HepG2 (cell line): ENCODE results near the gene CHTF8. TPM values are rescaled to one million over a fixed set of nuclear protein-coding genes. Genes with fewer than 3 reads are reported as not detected.
A peak's percentile ranks its signal among the peaks of the same experiment; 100 is the strongest.

ENCODE experiments used
- ATF7-NPFF ChIP-seq: sonication (generic); formaldehyde crosslinking; IDR thresholded peaks from 2 replicates; pipeline ENCODE4 v1.8.1; 2023; ENCODE audit warnings: mild to moderate bottlenecking, low read depth, missing genetic modification reagents, moderate library complexity
- ATRX ChIP-seq: sonication (generic); formaldehyde crosslinking; IDR thresholded peaks from 2 replicates; pipeline ENCODE4 v1.4.0; 2020; ENCODE audit warnings: missing genetic modification reagents, borderline replicate concordance
- BRCA1 ChIP-seq: sonication (generic); formaldehyde crosslinking; IDR thresholded peaks from 2 replicates; pipeline ENCODE4 v1.4.0; 2020; ENCODE audit warnings: missing genetic modification reagents
- EED ChIP-seq: sonication (generic); formaldehyde crosslinking; IDR thresholded peaks from 2 replicates; pipeline ENCODE4 v1.5.0; 2020; ENCODE audit warnings: mild to moderate bottlenecking, missing genetic modification reagents
- EP300 ChIP-seq, 3 experiments: sonication (generic) in 1 of 3; formaldehyde crosslinking in 1 of 3; IDR thresholded peaks; 2 replicates each; pipeline versions ENCODE4 v1.5.1 to v1.6.1; 2011 to 2020; ENCODE audit warnings: low read depth in 2 of 3, low read length in 2 of 3, borderline replicate concordance in 1 of 3, improper control_type of control experiment in 1 of 3, mild to moderate bottlenecking in 1 of 3, missing genetic modification reagents in 1 of 3, moderate library complexity in 1 of 3
- FOSL2 ChIP-seq: sonication (generic); formaldehyde crosslinking; IDR thresholded peaks from 2 replicates; pipeline ENCODE4 v1.4.0; 2020; ENCODE audit warnings: missing genetic modification reagents
- GATA4 ChIP-seq: sonication (generic); IDR thresholded peaks from 2 replicates; pipeline ENCODE4 v1.6.1; 2016; ENCODE audit warnings: antibody characterized with exemption, low read depth, borderline replicate concordance
- KLF13 ChIP-seq: sonication (generic); formaldehyde crosslinking; IDR thresholded peaks from 2 replicates; pipeline ENCODE4 v1.4.0; 2020; ENCODE audit warnings: mild to moderate bottlenecking, missing genetic modification reagents
- MED1 ChIP-seq: sonication (generic); formaldehyde crosslinking; IDR thresholded peaks from 2 replicates; pipeline ENCODE4 v1.4.0; 2020; ENCODE audit warnings: missing genetic modification reagents
- MLX ChIP-seq: IDR thresholded peaks from 2 replicates; pipeline ENCODE4 v1.6.1; 2016
- MXD1 ChIP-seq: sonication (generic); formaldehyde crosslinking; IDR thresholded peaks from 2 replicates; pipeline ENCODE4 v1.4.0; 2020; ENCODE audit warnings: mild to moderate bottlenecking, missing genetic modification reagents
- NFE2L1 ChIP-seq: sonication (generic); formaldehyde crosslinking; IDR thresholded peaks from 2 replicates; pipeline ENCODE4 v1.4.0; 2020; ENCODE audit warnings: missing genetic modification reagents, mild to moderate bottlenecking, borderline replicate concordance
- PHB2 ChIP-seq: fragments of 450-650 bp; IDR thresholded peaks from 2 replicates; pipeline ENCODE4 v1.6.1; 2018; ENCODE audit not compliant: partially characterized antibody
- POLR2A ChIP-seq, 2 experiments: IDR thresholded peaks; 2 replicates each; pipeline ENCODE4 v1.6.1; 2011; ENCODE audit warnings: low read depth in 2 of 2, low read length in 2 of 2, mild to moderate bottlenecking in 1 of 2, moderate library complexity in 1 of 2; ENCODE audit not compliant: insufficient read depth in 1 of 2
- RELA ChIP-seq: sonication (generic); formaldehyde crosslinking; IDR thresholded peaks from 2 replicates; pipeline ENCODE4 v1.4.0; 2020; ENCODE audit warnings: missing genetic modification reagents
- RXRA ChIP-seq: sonication (generic); formaldehyde crosslinking; IDR thresholded peaks from 2 replicates; pipeline ENCODE4 v1.5.1; 2020; ENCODE audit warnings: missing genetic modification reagents
- SMAD1 ChIP-seq: sonication (generic); formaldehyde crosslinking; IDR thresholded peaks from 2 replicates; pipeline ENCODE4 v1.4.0; 2020; ENCODE audit warnings: missing genetic modification reagents, low read depth, mild to moderate bottlenecking, borderline replicate concordance
- ZBTB38 ChIP-seq: sonication (generic); formaldehyde crosslinking; IDR thresholded peaks from 2 replicates; pipeline ENCODE4 v1.5.1; 2020; ENCODE audit warnings: mild to moderate bottlenecking, missing genetic modification reagents
- ZBTB43 ChIP-seq: sonication (generic); formaldehyde crosslinking; conservative IDR thresholded peaks from 2 replicates; pipeline ENCODE4 v1.4.0; 2020; ENCODE audit warnings: missing genetic modification reagents
- ZNF12 ChIP-seq: sonication (generic); formaldehyde crosslinking; IDR thresholded peaks from 2 replicates; pipeline ENCODE4 v1.5.0; 2020; ENCODE audit warnings: missing genetic modification reagents
- ZNF160 ChIP-seq: sonication (generic); formaldehyde crosslinking; IDR thresholded peaks from 2 replicates; pipeline ENCODE4 v1.8.0; 2022; ENCODE audit warnings: mild to moderate bottlenecking, inconsistent platforms, missing genetic modification reagents
- ZNF335 ChIP-seq: sonication (generic); formaldehyde crosslinking; IDR thresholded peaks from 2 replicates; pipeline ENCODE4 v1.4.0; 2020; ENCODE audit warnings: missing genetic modification reagents
- ZNF710 ChIP-seq: sonication (generic); formaldehyde crosslinking; IDR thresholded peaks from 2 replicates; pipeline ENCODE4 v1.5.0; 2020; ENCODE audit warnings: mild to moderate bottlenecking, missing genetic modification reagents, borderline replicate concordance
- ZNF737 ChIP-seq: sonication (generic); formaldehyde crosslinking; IDR thresholded peaks from 2 replicates; pipeline ENCODE4 v1.5.0; 2020; ENCODE audit warnings: missing genetic modification reagents, mild to moderate bottlenecking, borderline replicate concordance
- ZNF788 ChIP-seq: sonication (generic); formaldehyde crosslinking; IDR thresholded peaks from 2 replicates; pipeline ENCODE4 v1.5.0; 2020; ENCODE audit warnings: mild to moderate bottlenecking, missing genetic modification reagents, borderline replicate concordance
- ZNF878 ChIP-seq: sonication (generic); formaldehyde crosslinking; IDR thresholded peaks from 2 replicates; pipeline ENCODE4 v1.8.1; 2023; ENCODE audit warnings: mild to moderate bottlenecking, missing genetic modification reagents, moderate library complexity
- ZSCAN21 ChIP-seq: sonication (generic); formaldehyde crosslinking; IDR thresholded peaks from 2 replicates; pipeline ENCODE4 v1.8.0; 2022; ENCODE audit warnings: mild to moderate bottlenecking, missing genetic modification reagents, moderate library complexity, borderline replicate concordance
- polyA plus RNA-seq, 8 experiments: library from polyadenylated mRNA; depleted of rRNA in 3 of 8; stranded (reverse) in 7 of 8; unstranded in 1 of 8; fragments of >200 nt; fragmentation: Illumina TruSeq in 4 of 8; extraction: Trizol in 4 of 8; gene quantifications; 2 replicates each; pipeline versions ENCODE4 v1.2.1 to v1.2.3, GENCODE V29; 2011 to 2016; ENCODE audit warnings: low read depth in 4 of 8, missing spikeins in 1 of 8, mixed read lengths in 1 of 8; ENCODE audit not compliant: insufficient read depth in 1 of 8
- total RNA-seq, 5 experiments: library from RNA; depleted of rRNA; stranded (reverse); fragments of >200 nt; fragmentation: Illumina TruSeq; extraction: Trizol; gene quantifications; 2 replicates each; pipeline ENCODE4 v1.2.3, GENCODE V29; 2016; ENCODE audit warnings: low read depth in 1 of 5

Gene CHTF8
- total and polyA plus RNA-seq, 2 of the 13 experiments (the other 11 are each of a cell fraction or from before 2014, with no cell fraction given) = 37.2 to 67.5 TPM

- TF ChIP-seq ZNF710 = no peak
- peak; percentile 88 for TF ChIP-seq FOSL2 (CRISPR knock-in tag)
- TF ChIP-seq ATRX = no peak
- TF ChIP-seq ZNF878 (CRISPR knock-in tag) = no peak
- no peak for TF ChIP-seq SMAD1 (CRISPR knock-in tag)
- TF ChIP-seq ZBTB43 (CRISPR knock-in tag) = peak; percentile 81
- TF ChIP-seq ZNF160 (CRISPR knock-in tag) = no peak
- TF ChIP-seq KLF13 (CRISPR knock-in tag) = no peak
- peak; percentile 39; the same call in 1 of the 2 replicates for TF ChIP-seq ZNF788
- TF ChIP-seq ZNF12 (CRISPR knock-in tag) = no peak
- TF ChIP-seq MED1 = no peak
- no peak; the same call in 1 of the 2 replicates for TF ChIP-seq ZBTB38 (CRISPR knock-in tag)
- no peak for TF ChIP-seq GATA4
- no peak for TF ChIP-seq ZNF335
- TF ChIP-seq EP300 (IDR thresholded peaks at IDR 0.05; ENCODE audit: low read depth in 2 of 2, low read length in 2 of 2) = peak; percentile 39 to 83
- TF ChIP-seq EP300 (CRISPR knock-in tag; IDR thresholded peaks at IDR 0.05; ENCODE audit: borderline replicate concordance) = no peak
- peak in 1 of 2 experiments; percentile 62; a peak in 1 of 4 replicates for TF ChIP-seq POLR2A (IDR thresholded peaks at IDR 0.05; ENCODE audit: insufficient read depth in 1 of 2, low read depth in 2 of 2, low read length in 2 of 2)
- 0 out of 2 replicates have a peak, but pooled peaks have one; percentile 11 for TF ChIP-seq NFE2L1
- TF ChIP-seq EED (CRISPR knock-in tag) = no peak
- peak; percentile 84; the same call in 1 of the 2 replicates for TF ChIP-seq MLX
- no peak for TF ChIP-seq ATF7-NPFF (CRISPR knock-in tag)
- TF ChIP-seq RELA (CRISPR knock-in tag) = no peak
- TF ChIP-seq ZNF737 (CRISPR knock-in tag) = no peak
- 0 out of 2 replicates have a peak, but pooled peaks have one; percentile 63 for TF ChIP-seq RXRA (CRISPR knock-in tag)
- TF ChIP-seq ZSCAN21 = no peak
- TF ChIP-seq BRCA1 (CRISPR knock-in tag) = no peak
- no peak for TF ChIP-seq MXD1
- no peak for TF ChIP-seq PHB2
Observed at GRCh38 chr16:69089091-69089910, 43.1 kb downstream of the CHTF8 start (continued).
